ENCODE data around the gene MVB12B. TPM values are rescaled to one million over a fixed set of nuclear protein-coding genes. Genes with fewer than 3 reads are reported as not detected.

Gene MVB12B
- total and polyA plus RNA-seq, 2 of the 13 experiments (the other 11 are each of a cell fraction or from before 2014, with no cell fraction given) = 12.1 to 30.1 TPM

- no peaks in the 10 kb centered on the region for H3K9me3 ChIP-seq (ENCODE audit: low read length)
- peaks cover 26 to 81% of the 10 kb centered on the region in 2 experiments for H3K36me3 ChIP-seq (replicated peaks in 1 of 2; ENCODE audit: control insufficient read depth in 1 of 2, insufficient read depth in 2 of 2, low read length in 2 of 2)
- no peak for DNase-seq (ENCODE audit: low spot score)
- intact Hi-C loops (cut with micrococcal nuclease; ENCODE audit: unreplicated experiment) (no loop called here), in situ Hi-C loops (cut with HindIII; ENCODE audit: extremely low pct_ligation_motif_present, low pct_unique_long_range_greater_than_20kb) (no loop called here)
- H3K4me2 ChIP-seq (ENCODE audit: low read depth, low read length) = no peak overlapping the region
- H3K27ac ChIP-seq (ENCODE audit: extremely low read length, insufficient read depth, low read length) = no peak overlapping the region
- H3K9ac ChIP-seq (ENCODE audit: insufficient read depth, low read depth, low read length) = no peak overlapping the region
- no peak overlapping the region for H3K4me3 ChIP-seq (replicated peaks in 1 of 3; ENCODE audit: insufficient read depth in 1 of 3, low read depth in 2 of 3, low read length in 3 of 3)
- WGBS (ENCODE audit: low lambda C conversion rate) = 93% methylated on average over 8 of the region's 8 CpGs
- ChIA-PET POLR2A (no interaction called here), CTCF (ENCODE audit: low intra/inter-chr PET ratio, low total read pairs) (no interaction called here)
- H3K4me1 ChIP-seq (ENCODE audit: insufficient read depth, low read length) = no peaks in the 10 kb centered on the region
- no peak for ATAC-seq
- TF ChIP-seq ZNF703 (CRISPR knock-in tag; IDR thresholded peaks at IDR 0.05; ENCODE audit: borderline replicate concordance) = no peak
- no peak for TF ChIP-seq ATF1 (CRISPR knock-in tag; IDR thresholded peaks at IDR 0.05)
- TF ChIP-seq THAP11 (CRISPR knock-in tag; IDR thresholded peaks at IDR 0.05) = no peak
- TF ChIP-seq ZNF326 (CRISPR knock-in tag; IDR thresholded peaks at IDR 0.05; ENCODE audit: borderline replicate concordance) = no peak
- TF ChIP-seq AGO1 (IDR thresholded peaks at IDR 0.05; ENCODE audit: low read depth, low read length, poor library complexity, severe bottlenecking) = no peak
- TF ChIP-seq SMAD1 (CRISPR knock-in tag; IDR thresholded peaks at IDR 0.05; ENCODE audit: borderline replicate concordance, low read depth) = no peak
- no peak for TF ChIP-seq RAD21 (CRISPR knock-in tag; IDR thresholded peaks at IDR 0.05)
- no peak for TF ChIP-seq ZEB1 (IDR thresholded peaks at IDR 0.05; ENCODE audit: insufficient replicate concordance, low read depth)
- TF ChIP-seq KDM3A (CRISPR knock-in tag; IDR thresholded peaks at IDR 0.05; ENCODE audit: low read depth) = no peak
- TF ChIP-seq ZNF737 (CRISPR knock-in tag; IDR thresholded peaks at IDR 0.05; ENCODE audit: borderline replicate concordance) = no peak
- TF ChIP-seq E2F2 (CRISPR knock-in tag; IDR thresholded peaks at IDR 0.05; ENCODE audit: borderline replicate concordance) = no peak
- no peak for TF ChIP-seq TRAFD1 (CRISPR knock-in tag; IDR thresholded peaks at IDR 0.05; ENCODE audit: borderline replicate concordance)
- no peak overlapping the region for H2AFZ ChIP-seq (ENCODE audit: low read length)
- H4K20me1 ChIP-seq (ENCODE audit: insufficient read depth, low read length) = no peaks in the 10 kb centered on the region
- no peaks in the 10 kb centered on the region for H3K27me3 ChIP-seq (ENCODE audit: control insufficient read depth in 1 of 2, insufficient read depth in 2 of 2, low read length in 2 of 2)
- H3K79me2 ChIP-seq (ENCODE audit: insufficient read depth, low read length) = no peaks in the 10 kb centered on the region
- no TSS peak for BruUV-seq (replicated peaks)
- no peak for FAIRE-seq
These were observed 62.5 kb downstream of the MVB12B start for GRCh38 chr9:126388964-126389708.
